ENCODE measurements around the gene CALB2.
"Not testable (repeated sequence)": the region's sequence is repeated elsewhere in the genome, so short reads cannot be mapped to it uniquely, and the experiment has no call there.

The CALB2 gene

DNA sequence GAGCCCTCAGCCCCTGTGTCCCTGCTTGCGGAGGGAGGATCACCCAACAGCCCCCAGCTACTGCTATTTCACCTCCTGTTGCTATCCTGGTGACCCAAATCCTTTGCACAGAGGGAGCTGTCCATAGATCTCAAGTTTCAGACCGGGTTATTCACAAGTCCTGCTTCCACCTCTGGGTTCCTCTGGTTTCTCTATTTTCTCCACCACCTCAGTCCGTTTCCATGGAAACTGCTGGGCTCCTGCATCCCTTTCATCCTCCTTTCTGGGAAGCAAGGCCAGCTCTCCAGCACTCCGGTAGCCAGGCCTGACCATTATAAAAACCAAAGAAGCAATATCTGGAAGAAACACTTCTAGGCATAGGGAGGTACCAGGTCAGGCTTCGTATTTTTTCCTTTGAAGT is 4.8 kb upstream of the CALB2 start:
- no peak for FAIRE-seq

DNA sequence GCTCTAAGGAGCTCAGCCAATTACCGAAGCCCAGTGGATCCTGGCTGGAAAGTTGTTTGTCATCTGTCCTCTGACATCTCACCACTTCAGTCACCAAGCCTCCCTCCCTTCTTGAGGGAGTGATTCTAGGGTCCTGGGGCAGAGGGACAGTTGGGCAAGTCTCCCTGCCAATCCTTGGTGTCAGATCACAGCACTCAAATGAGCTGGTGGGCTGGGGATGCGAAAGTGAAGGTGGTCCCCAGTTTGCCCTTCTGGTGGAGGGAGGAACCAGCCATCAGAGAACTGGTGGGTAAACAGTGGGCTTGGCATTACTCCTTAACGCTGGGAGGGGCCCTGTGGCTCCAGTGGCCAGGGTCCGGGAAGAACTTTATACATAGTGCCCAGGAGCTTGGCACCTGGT is 4.4 kb upstream of the CALB2 start:
- no peak for FAIRE-seq

DNA sequence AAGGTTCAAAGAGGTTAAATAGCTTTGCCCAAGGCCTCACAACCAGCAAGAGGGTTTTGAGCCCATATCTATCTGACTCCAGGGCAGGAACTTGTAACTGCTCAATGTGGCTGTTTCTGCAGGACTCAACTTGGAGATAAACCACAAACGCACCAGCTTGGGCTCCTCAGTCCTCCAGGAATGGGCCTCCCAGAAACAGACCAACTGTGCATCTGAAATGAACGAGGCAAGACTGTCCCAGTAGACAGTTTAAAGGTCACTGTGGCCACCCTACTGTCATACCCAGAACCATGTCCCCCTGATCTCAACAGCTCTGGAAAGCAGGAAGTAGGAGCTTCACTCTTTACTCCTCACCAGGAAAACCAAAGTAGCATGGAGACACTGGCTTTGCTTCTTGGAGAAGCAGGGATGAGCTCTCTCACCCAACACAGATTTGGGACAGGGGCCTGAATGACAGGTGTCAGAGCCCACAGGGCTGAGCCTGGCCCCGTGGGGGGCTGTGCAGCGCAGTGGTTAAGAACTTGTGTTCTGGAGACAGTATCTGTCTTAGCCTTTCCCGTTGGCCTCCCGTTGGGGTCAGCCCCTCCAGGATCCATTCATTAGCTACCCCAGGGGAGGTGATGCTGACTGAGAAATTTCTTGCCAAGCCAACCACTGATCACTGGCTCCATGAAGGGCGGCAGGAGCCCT is 2.3 kb upstream of the CALB2 start:
- no peak for FAIRE-seq

DNA sequence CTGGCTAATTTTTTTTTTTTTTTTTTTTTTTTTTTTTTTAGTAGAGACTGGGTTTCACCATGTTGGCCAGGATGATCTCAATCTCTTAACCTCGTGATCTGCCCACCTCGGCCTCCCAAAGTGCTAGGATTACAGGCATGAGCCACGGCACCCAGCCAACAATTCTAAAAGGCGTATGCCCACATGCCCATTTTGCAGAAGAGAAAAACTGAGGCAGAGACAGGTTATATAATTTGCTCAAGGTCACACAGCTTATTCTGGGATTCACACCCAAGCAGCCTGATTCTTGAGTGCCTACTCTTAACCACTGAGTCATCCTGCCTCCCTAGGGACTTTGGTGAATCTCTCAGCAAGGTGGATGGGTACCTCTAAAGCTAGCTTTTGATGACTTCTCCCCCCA is 1.6 kb upstream of the CALB2 start:
- not testable (repeated sequence) for FAIRE-seq

- FAIRE-seq, result no peak
Observed at GRCh38 chr16:71357681-71358080, 842 bp upstream of the CALB2 start.

DNA sequence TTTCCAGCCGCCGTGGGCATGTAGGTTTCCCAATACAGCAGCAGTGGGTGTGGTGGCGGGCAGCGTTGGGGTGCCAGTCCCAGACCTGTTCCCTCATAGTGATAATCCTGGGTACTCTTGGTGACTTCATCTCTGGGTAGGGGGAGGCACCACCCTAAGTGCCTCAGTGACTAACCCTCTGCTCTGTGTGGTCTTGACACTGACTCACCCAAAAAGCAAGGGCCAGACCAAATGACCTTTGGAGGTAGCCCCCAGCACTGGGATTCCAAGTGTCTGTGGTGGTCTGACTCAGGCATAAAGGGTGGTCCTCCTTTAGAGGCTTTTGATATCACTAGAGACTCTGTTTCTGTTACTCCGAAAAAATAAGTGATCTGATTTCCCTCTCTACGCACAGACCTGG is 908 bp downstream of the CALB2 start:
- no peak for FAIRE-seq

DNA sequence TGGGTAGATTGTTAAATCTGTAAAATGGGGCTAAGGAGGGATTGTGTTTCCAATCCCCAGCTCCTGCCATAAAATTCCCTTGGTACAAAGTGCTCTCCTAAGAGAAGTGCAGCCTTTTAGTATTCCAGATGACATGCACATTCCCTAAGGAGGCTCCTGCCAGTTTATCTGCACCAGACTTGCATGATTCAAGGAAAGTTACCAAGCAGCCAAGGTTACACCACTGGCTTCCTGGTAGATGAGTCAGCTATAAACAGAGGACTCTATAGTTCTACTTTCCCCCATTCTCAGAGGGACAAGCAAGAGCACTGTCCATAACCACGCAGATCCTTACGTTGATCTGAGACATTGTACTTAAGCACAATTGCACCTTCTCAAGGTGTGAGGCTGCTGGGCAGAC is 1.9 kb downstream of the CALB2 start:
- no peak for FAIRE-seq

GRCh38 chr16:71364133-71364681 is 5.7 kb downstream of the CALB2 start:
- no peak for FAIRE-seq

DNA sequence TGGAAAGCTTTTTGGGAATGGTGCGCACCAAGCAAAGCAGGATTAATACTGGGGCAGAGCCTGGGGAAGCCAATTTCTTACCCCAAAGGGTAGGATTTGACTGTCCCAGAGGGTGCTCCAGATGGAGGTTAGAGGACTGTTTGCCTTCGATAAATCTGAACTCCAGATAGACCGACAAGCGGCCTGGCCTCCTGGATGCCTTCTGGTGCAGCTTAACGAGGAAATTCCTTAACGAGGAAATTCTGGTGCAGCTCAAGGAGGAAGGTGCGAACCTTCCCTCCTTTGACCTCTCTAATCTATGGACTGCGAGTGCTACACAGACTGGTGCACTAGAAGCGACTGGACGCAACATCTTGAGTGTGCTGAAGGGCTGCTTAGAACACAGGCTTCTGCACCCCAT is 6.5 kb downstream of the CALB2 start:
- no peak for FAIRE-seq

DNA sequence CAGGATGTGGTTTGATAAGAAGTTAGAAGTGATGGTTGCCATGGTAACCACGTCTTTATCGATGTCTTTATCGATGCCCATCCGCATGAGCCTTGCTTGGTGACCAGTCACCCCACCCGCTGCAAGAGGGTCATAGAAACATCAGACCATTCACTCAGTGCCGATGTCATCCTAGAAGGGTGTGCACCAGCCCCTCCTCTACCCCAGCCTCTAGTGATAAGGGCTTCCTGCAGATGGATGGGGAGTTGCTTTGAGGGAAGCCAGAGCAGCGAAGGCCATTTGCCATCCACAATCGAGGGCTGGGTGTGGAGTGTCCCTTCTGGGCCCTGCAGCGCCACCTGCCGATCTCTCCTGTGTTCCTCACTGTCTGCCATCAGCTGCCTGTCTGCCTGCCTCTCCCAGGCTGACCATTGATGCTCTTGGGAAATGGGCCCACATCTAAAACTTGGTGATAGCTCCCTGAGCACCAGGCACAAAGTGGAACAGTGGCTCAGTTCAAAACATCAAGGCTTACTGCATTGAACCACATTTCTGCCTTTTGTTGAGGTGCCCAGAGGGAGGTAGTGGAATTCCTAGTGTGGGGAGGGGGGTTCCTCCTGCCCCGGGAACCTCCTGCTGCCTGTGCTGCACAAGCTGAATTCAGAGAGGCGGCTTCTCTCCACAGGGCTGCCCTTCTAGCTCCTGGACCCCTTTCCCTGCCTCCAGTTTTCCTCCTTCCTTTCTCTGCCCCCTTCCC is 8.9 kb downstream of the CALB2 start:
- FAIRE-seq, result no peak

DNA sequence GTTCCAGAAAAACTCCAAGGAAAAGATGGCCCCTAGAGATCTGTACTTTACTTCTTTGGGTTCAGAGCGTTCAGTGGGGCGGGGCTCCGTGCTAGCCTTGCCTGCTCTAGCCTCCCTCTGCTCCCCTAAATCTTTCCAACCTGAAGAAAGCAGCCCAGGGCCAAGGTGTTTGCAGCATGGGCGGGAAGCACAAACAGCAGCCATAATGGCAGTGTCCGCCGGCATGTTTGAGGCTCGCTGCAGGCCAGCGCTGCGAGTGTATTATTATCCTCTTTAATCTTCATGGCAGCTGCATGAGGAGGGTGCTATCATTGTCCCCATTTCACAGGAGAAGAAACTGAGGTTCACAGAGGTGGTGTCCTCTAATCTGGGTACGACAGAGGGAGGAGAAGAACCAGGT is 10.4 kb downstream of the CALB2 start:
- FAIRE-seq, result no peak

- FAIRE-seq, result no peak
Observed at GRCh38 chr16:71369494-71369893, 11.0 kb downstream of the CALB2 start.

GRCh38 chr16:71371237-71371636 is 12.7 kb downstream of the CALB2 start:
- no peak for FAIRE-seq

- no peak for FAIRE-seq
Observed at GRCh38 chr16:71373073-71373472, 14.6 kb downstream of the CALB2 start.

DNA sequence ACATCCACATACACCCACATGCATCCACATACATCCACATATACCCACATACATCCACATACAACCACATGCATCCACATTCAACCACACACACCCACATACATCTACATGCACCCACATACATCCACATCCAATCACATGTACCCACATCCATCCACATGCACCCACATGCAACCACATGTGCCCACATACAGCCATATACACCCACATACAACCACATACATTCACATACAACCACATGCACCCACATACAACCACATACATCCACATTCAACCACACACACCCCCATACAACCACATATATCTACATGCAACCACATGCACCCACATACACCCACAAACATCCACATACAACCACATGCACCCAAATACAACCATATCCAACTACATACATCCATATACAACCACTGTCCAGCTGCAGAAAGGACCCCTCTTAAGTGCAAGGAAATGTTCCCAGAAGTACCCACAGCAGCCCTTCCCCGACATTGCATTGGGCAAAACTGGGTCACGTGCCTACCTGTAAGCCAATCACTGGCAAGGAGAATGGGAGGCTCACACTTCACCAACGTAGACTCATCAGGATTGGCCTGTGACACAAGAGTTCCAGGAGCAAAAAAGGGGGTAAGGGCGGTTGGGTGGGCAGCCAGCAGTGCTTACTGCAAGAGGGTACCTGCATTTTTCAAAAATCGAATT is 18.1 kb downstream of the CALB2 start:
- no peak for FAIRE-seq

GRCh38 chr16:71379711-71380110 is 21.2 kb downstream of the CALB2 start:
- FAIRE-seq, result no peak

GRCh38 chr16:71380831-71381230 is 22.3 kb downstream of the CALB2 start:
- FAIRE-seq, result no peak

DNA sequence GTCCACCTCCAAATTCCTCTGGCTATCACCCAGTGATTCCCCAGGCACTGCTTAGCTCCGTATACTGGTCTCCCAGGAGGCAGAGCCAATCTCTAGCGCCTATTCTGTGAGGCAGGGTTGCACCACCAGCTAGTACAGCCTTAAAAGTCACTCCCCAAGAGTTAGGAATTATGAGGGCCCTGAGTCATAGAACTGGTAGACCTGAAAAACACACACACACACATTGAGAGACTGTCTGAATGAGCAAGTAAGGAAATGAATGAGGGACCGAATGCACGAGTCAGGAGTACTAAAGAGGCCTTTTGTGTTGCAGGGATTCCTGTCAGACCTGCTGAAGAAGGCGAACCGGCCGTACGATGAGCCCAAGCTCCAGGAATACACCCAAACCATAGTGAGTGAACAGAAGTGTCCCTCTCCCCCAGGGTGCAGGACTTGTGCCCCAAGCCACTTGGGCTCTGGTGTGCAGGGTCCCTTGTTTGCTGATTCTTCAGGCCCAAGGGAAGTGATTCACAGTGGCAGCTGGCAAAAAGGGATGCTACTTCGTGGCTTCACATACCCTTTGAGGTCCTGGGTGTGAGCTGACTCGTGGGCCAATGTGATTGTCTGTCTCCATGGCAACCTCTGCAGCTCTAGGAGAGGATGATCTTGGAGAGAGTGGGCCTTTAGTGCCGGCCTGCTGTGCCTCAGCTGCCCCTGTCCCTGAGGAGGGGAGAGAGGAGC is 24.7 kb downstream of the CALB2 start:
- FAIRE-seq, result no peak

- no peak for FAIRE-seq
Observed at GRCh38 chr16:71384073-71384724, 25.7 kb downstream of the CALB2 start.

DNA sequence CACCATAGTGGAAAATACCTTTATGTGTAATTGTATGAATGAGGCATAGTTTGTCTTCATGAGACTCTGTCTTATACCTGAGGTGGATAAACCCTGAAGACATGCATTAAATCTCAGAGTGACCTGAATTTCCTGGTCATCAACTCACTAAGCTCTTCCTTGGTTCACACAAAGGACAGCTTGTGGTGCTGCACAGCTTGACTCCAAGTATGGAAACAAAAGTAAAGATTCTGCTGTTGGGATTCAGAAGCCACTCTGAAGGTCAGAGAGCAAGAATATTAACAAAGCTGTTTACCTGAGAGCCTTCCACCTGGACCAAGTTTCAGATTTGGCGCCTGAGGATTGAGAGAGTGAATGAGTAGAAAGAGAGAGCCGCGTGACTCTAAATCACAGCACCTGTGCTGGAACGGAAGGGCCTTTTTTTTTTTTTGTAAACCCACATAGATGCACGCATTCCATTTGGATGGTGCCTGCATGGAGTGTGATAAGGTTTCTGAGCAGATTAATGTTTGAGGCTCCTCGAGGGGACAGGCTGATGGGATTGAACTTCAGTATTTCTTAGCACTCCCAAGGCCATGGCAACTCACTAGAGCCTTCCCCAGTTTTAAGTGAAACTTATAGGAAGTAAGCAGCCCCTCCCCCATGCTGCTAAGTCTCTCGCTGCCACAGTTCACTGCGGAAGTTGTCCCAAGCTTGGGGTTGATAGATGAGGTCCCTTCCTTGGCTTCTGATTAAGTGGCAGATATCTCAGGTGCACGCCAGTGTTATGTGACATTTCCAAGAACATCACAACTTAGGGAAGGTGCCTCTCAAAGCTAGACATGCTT is 28.7 kb downstream of the CALB2 start:
- FAIRE-seq, result no peak

DNA sequence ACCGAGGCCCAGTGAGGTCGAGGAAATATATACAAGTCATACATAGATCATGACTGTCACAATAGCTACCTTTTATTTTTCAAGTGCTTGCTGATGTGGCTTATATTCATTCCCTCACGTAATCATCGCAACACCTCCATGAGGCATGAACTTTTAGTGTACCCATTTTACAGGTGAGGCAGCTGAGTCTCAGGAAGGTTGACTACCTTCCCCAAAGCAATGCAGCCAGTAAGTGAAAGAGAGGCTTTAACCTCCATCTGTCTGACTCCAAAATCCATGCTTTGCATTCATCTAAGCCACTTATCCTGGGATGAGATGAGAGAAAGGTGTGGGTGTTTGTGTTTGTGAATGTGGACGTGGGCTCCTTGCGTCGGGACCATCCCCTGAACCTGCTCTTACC is 30.8 kb downstream of the CALB2 start:
- no peak for FAIRE-seq

GRCh38 chr16:71396594-71396993 is 38.1 kb downstream of the CALB2 start:
- FAIRE-seq, result no peak

Measured in TTC549 (cell line).